ENCODE data around the gene LRRC49. TPM values are rescaled to one million over a fixed set of nuclear protein-coding genes. Genes with fewer than 3 reads are reported as not detected.
"Not testable (repeated sequence)": the region's sequence is repeated elsewhere in the genome, so short reads cannot be mapped to it uniquely, and the experiment has no call there.

The LRRC49 gene
- total RNA-seq, 2 experiments from 2014 or later = not detected

DNA sequence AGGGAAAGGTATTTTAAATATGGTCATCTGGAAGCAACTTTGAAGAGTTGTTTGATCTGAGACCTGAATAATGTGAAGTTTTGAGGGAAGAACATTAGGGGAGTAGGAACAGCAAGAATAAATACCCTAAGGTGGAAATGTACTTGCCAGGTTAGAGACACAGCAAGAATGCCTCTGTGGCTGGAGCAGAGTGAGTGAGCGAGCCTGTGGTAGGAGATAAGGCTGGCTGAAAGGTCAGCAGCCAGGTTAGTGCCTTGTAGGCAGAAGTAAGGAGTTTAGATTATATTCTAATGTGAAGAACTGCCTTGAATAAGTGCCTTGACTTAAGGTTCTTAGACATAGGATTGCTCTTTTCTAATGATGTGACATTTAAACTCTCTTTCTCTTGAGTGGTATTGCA lies 18.3 kb downstream of the LRRC49 start:
- ChIA-PET POLR2A (no interaction called here), CTCF (no interaction called here)
- H3K4me3 Mint-ChIP-seq = no peak overlapping the region
- peaks cover 10% of the 10 kb centered on the region for H3K27me3 Mint-ChIP-seq (ENCODE audit: low read depth)
- H3K4me1 Mint-ChIP-seq (ENCODE audit: low read depth) = no peaks in the 10 kb centered on the region
- H3K9me3 Mint-ChIP-seq (ENCODE audit: insufficient read depth) = peaks cover 9% of the 10 kb centered on the region
- peaks cover 5% of the 10 kb centered on the region for H3K36me3 Mint-ChIP-seq (ENCODE audit: low read depth)
- ATAC-seq (no peak), DNase-seq (no peak)
- H3K27ac Mint-ChIP-seq = no peak overlapping the region

GRCh38 chr15:70912187-70912586 lies 19.6 kb downstream of the LRRC49 start:
- no peak for DNase-seq
- H3K4me1 Mint-ChIP-seq (ENCODE audit: low read depth) = no peaks in the 10 kb centered on the region
- POLR2A ChIA-PET = no interaction called here

GRCh38 chr15:70916531-70916930 lies 23.9 kb downstream of the LRRC49 start:
- H3K9me3 Mint-ChIP-seq (ENCODE audit: insufficient read depth) = no peaks in the 10 kb centered on the region
- peaks cover 16% of the 10 kb centered on the region for H3K27me3 Mint-ChIP-seq (ENCODE audit: low read depth)
- no peak overlapping the region for H3K4me3 Mint-ChIP-seq
- ATAC-seq (no peak), DNase-seq (no peak)
- ChIA-PET POLR2A (no interaction called here), CTCF (no interaction called here)
- H3K27ac Mint-ChIP-seq = no peak overlapping the region
- no peaks in the 10 kb centered on the region for H3K36me3 Mint-ChIP-seq (ENCODE audit: low read depth)
- H3K4me1 Mint-ChIP-seq (ENCODE audit: low read depth) = no peaks in the 10 kb centered on the region

More at GRCh38 chr15:70912187-70912586, 19.6 kb downstream of the LRRC49 start:
- no peak overlapping the region for H3K4me3 Mint-ChIP-seq
- H3K36me3 Mint-ChIP-seq (ENCODE audit: low read depth) = peaks cover 5% of the 10 kb centered on the region
- H3K9me3 Mint-ChIP-seq (ENCODE audit: insufficient read depth) = peaks cover 5% of the 10 kb centered on the region
- H3K27me3 Mint-ChIP-seq (ENCODE audit: low read depth) = peaks cover 10% of the 10 kb centered on the region
- no peak for ATAC-seq
- H3K27ac Mint-ChIP-seq = no peak overlapping the region
- CTCF ChIA-PET = no interaction called here

DNA sequence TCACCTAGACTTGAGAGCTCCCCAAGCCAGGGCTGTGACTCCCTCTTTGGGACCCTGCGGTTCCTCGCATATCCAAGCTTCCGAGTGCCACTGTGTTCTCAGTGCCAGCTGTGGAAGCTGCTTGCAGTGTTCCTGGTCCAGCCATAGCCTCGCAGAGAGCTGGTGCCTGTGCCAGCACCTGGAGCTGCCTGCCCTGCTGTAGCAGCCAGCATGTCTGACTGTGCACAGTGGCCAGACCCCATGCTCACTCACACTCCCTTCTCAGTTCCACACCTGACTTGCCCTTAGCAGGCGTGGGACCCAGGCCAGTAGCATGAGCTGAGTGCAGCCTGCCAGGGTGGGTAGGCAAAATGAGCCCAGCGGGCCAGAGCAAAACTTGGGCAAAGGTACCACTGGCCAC lies 25.3 kb downstream of the LRRC49 start:
- Mint-ChIP-seq H3K4me1 (ENCODE audit: low read depth) (no peaks in the 10 kb centered on the region), H3K36me3 (ENCODE audit: low read depth) (no peaks in the 10 kb centered on the region), H3K27ac (no peak overlapping the region), H3K4me3 (no peak overlapping the region), H3K9me3 (ENCODE audit: insufficient read depth) (no peaks in the 10 kb centered on the region), H3K27me3 (ENCODE audit: low read depth) (peaks cover 22% of the 10 kb centered on the region)
- DNase-seq (no peak), ATAC-seq (no peak)
- ChIA-PET CTCF (no interaction called here), POLR2A (no interaction called here)

- Mint-ChIP-seq H3K27ac (no peak overlapping the region), H3K9me3 (ENCODE audit: insufficient read depth) (no peaks in the 10 kb centered on the region), H3K36me3 (ENCODE audit: low read depth) (no peaks in the 10 kb centered on the region), H3K27me3 (ENCODE audit: low read depth) (peaks cover 23% of the 10 kb centered on the region), H3K4me3 (no peak overlapping the region), H3K4me1 (ENCODE audit: low read depth) (no peaks in the 10 kb centered on the region)
- ChIA-PET POLR2A (no interaction called here), CTCF (no interaction called here)
- DNase-seq (no peak), ATAC-seq (no peak)
Observed at GRCh38 chr15:70920981-70921696, 28.5 kb downstream of the LRRC49 start.

- Mint-ChIP-seq H3K27me3 (ENCODE audit: low read depth) (peaks cover 29% of the 10 kb centered on the region), H3K9me3 (ENCODE audit: insufficient read depth) (no peaks in the 10 kb centered on the region), H3K4me3 (no peak overlapping the region), H3K36me3 (ENCODE audit: low read depth) (no peaks in the 10 kb centered on the region), H3K4me1 (ENCODE audit: low read depth) (peaks cover 3% of the 10 kb centered on the region), H3K27ac (no peak overlapping the region)
- DNase-seq (no peak), ATAC-seq (no peak)
- POLR2A ChIA-PET = no interaction called here
- CTCF ChIA-PET = no interaction called here
Observed at GRCh38 chr15:70922119-70922518, 29.5 kb downstream of the LRRC49 start.

GRCh38 chr15:70923311-70924080 lies 30.9 kb downstream of the LRRC49 start:
- H3K36me3 Mint-ChIP-seq (ENCODE audit: low read depth) = no peaks in the 10 kb centered on the region
- no peaks in the 10 kb centered on the region for H3K9me3 Mint-ChIP-seq (ENCODE audit: insufficient read depth)
- H3K4me3 Mint-ChIP-seq = no peak overlapping the region
- ChIA-PET CTCF (no interaction called here), POLR2A (no interaction called here)
- ATAC-seq (no peak), DNase-seq (no peak)
- peaks cover 29% of the 10 kb centered on the region for H3K27me3 Mint-ChIP-seq (ENCODE audit: low read depth)
- peaks cover 3% of the 10 kb centered on the region for H3K4me1 Mint-ChIP-seq (ENCODE audit: low read depth)
- no peak overlapping the region for H3K27ac Mint-ChIP-seq

- H3K36me3 Mint-ChIP-seq (ENCODE audit: low read depth); CTCF ChIA-PET; H3K4me3 Mint-ChIP-seq; ATAC-seq; H3K27ac Mint-ChIP-seq; POLR2A ChIA-PET; DNase-seq; H3K9me3 Mint-ChIP-seq (ENCODE audit: insufficient read depth); H3K4me1 Mint-ChIP-seq (ENCODE audit: low read depth): not testable (repeated sequence)
- H3K27me3 Mint-ChIP-seq (ENCODE audit: low read depth) = peaks cover 26% of the 10 kb centered on the region
Observed at GRCh38 chr15:70926914-70927313, 34.3 kb downstream of the LRRC49 start.

- POLR2A ChIA-PET = no interaction called here
- Mint-ChIP-seq H3K9me3 (ENCODE audit: insufficient read depth) (no peaks in the 10 kb centered on the region), H3K27ac (no peak overlapping the region), H3K4me3 (no peak overlapping the region), H3K27me3 (ENCODE audit: low read depth) (peaks cover 21% of the 10 kb centered on the region), H3K4me1 (ENCODE audit: low read depth) (peaks cover under 1% of the 10 kb centered on the region), H3K36me3 (ENCODE audit: low read depth) (no peaks in the 10 kb centered on the region)
- DNase-seq (no peak), ATAC-seq (no peak)
- CTCF ChIA-PET = no interaction called here
Observed at GRCh38 chr15:70931821-70932220, 39.2 kb downstream of the LRRC49 start.

- POLR2A ChIA-PET = no interaction called here
- ATAC-seq (no peak), DNase-seq (no peak)
- Mint-ChIP-seq H3K4me3 (no peak overlapping the region), H3K27me3 (ENCODE audit: low read depth) (peaks cover 19% of the 10 kb centered on the region), H3K27ac (no peak overlapping the region), H3K36me3 (ENCODE audit: low read depth) (no peaks in the 10 kb centered on the region), H3K9me3 (ENCODE audit: insufficient read depth) (no peaks in the 10 kb centered on the region), H3K4me1 (ENCODE audit: low read depth) (no peaks in the 10 kb centered on the region)
- CTCF ChIA-PET = no interaction called here
Observed at GRCh38 chr15:70932397-70932796, 39.8 kb downstream of the LRRC49 start.

DNA sequence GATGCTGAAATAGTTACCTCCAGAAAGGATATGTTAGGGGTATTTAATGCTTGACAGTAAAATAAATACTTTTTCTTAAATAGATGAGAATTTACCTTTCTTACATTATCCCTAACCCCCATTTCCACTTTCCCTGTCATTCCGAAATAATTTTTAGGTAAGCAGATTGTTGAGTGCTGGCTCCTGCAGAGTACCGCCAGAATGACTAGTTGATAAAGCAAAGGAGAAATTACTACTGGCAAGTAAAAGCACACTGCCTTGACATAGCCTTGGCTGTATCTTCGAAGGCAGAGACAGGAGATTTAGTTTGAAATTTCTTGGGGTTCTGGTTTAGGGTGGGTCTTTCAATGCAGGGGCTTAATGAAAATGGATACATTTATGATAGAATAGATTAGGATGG lies 40.8 kb downstream of the LRRC49 start:
- DNase-seq (no peak), ATAC-seq (no peak)
- Mint-ChIP-seq H3K4me3 (no peak overlapping the region), H3K27ac (no peak overlapping the region), H3K4me1 (ENCODE audit: low read depth) (no peaks in the 10 kb centered on the region), H3K36me3 (ENCODE audit: low read depth) (no peaks in the 10 kb centered on the region), H3K27me3 (ENCODE audit: low read depth) (peaks cover 19% of the 10 kb centered on the region), H3K9me3 (ENCODE audit: insufficient read depth) (no peaks in the 10 kb centered on the region)
- POLR2A ChIA-PET = no interaction called here
- CTCF ChIA-PET = no interaction called here

DNA sequence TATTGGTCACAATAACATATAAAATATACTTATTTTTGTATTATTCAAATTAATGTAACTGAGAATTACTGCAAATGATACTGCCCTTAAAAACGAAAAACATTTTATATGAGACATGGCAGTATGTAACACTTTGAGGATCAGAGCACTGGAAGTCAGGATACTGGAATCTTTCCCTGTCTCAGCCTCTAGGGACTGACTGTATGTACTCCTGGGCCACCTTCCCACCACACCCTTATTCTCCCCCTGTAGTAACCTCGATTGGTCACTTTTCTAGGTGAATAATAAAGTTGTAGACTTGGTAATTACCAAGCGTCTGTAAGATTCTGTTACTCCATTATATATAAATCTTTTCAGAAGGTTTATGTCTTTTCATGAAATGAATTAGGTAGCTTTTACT lies 43.0 kb downstream of the LRRC49 start:
- no peak for DNase-seq

More for the DNA sequence above, 43.0 kb downstream of the LRRC49 start:
- H3K27me3 Mint-ChIP-seq (ENCODE audit: low read depth) = peaks cover 13% of the 10 kb centered on the region
- ChIA-PET POLR2A (no interaction called here), CTCF (interaction anchor here (1.3 kb wide), 1 partner anchor 111 kb away, joined by 4 read pairs; no protein-coding TSS in a partner anchor)
- H3K4me3 Mint-ChIP-seq = no peak overlapping the region
- no peak for ATAC-seq
- H3K4me1 Mint-ChIP-seq (ENCODE audit: low read depth) = no peaks in the 10 kb centered on the region
- no peak overlapping the region for H3K27ac Mint-ChIP-seq
- no peaks in the 10 kb centered on the region for H3K36me3 Mint-ChIP-seq (ENCODE audit: low read depth)
- no peaks in the 10 kb centered on the region for H3K9me3 Mint-ChIP-seq (ENCODE audit: insufficient read depth)
